ENCODE data around the gene C1orf116. TPM values are rescaled to one million over a fixed set of nuclear protein-coding genes. Genes with fewer than 3 reads are reported as not detected.

The C1orf116 gene
- total RNA-seq, 1 donor from 2014 or later: 0.67 TPM

- H3K4me1 Mint-ChIP-seq: peaks cover 24% of the 10 kb centered on the region
- no peaks in the 10 kb centered on the region for H3K9me3 Mint-ChIP-seq
- no peak for DNase-seq (ENCODE audit: low spot score in 2 of 2, unreplicated experiment in 2 of 2)
- no peaks in the 10 kb centered on the region for H3K36me3 Mint-ChIP-seq
- no peak for TF ChIP-seq CTCF (IDR thresholded peaks at IDR 0.05; ENCODE audit: unreplicated experiment)
- peaks cover 10% of the 10 kb centered on the region for H3K27me3 Mint-ChIP-seq (ENCODE audit: low read depth)
- H3K27ac Mint-ChIP-seq: no peak overlapping the region
- no peak overlapping the region for H3K4me3 Mint-ChIP-seq
These were observed 11.3 kb downstream of the C1orf116 start for GRCh38 chr1:207021139-207021861.

GRCh38 chr1:207020709-207021107 is 11.8 kb downstream of the C1orf116 start:
- Mint-ChIP-seq H3K36me3 (no peaks in the 10 kb centered on the region), H3K27me3 (ENCODE audit: low read depth) (peaks cover 15% of the 10 kb centered on the region), H3K27ac (no peak overlapping the region)

GRCh38 chr1:207020065-207020708 is 12.4 kb downstream of the C1orf116 start:
- DNase-seq (ENCODE audit: low spot score in 2 of 2, unreplicated experiment in 2 of 2): no peak
- Mint-ChIP-seq H3K27me3 (ENCODE audit: low read depth) (peaks cover 18% of the 10 kb centered on the region), H3K36me3 (no peaks in the 10 kb centered on the region), H3K9me3 (no peaks in the 10 kb centered on the region), H3K4me1 (peaks cover 13% of the 10 kb centered on the region), H3K27ac (no peak overlapping the region), H3K4me3 (no peak overlapping the region)
- no peak for TF ChIP-seq CTCF (IDR thresholded peaks at IDR 0.05; ENCODE audit: unreplicated experiment)

More at GRCh38 chr1:207020709-207021107, 11.8 kb downstream of the C1orf116 start:
- H3K4me1 Mint-ChIP-seq: peaks cover 18% of the 10 kb centered on the region
- no peak for DNase-seq (ENCODE audit: low spot score in 2 of 2, unreplicated experiment in 2 of 2)
- no peaks in the 10 kb centered on the region for H3K9me3 Mint-ChIP-seq
- TF ChIP-seq CTCF (IDR thresholded peaks at IDR 0.05; ENCODE audit: unreplicated experiment): no peak
- H3K4me3 Mint-ChIP-seq: no peak overlapping the region

- H3K27me3 Mint-ChIP-seq (ENCODE audit: low read depth): peaks cover 23% of the 10 kb centered on the region
- no peak for DNase-seq (ENCODE audit: low spot score in 2 of 2, unreplicated experiment in 2 of 2)
- H3K4me3 Mint-ChIP-seq: no peak overlapping the region
- no peaks in the 10 kb centered on the region for H3K36me3 Mint-ChIP-seq
- no peak overlapping the region for H3K27ac Mint-ChIP-seq
- H3K4me1 Mint-ChIP-seq: peaks cover 7% of the 10 kb centered on the region
- TF ChIP-seq CTCF (IDR thresholded peaks at IDR 0.05; ENCODE audit: unreplicated experiment): no peak
- H3K9me3 Mint-ChIP-seq: no peaks in the 10 kb centered on the region
These were observed 12.9 kb downstream of the C1orf116 start for GRCh38 chr1:207019661-207020060.

- H3K27ac Mint-ChIP-seq: no peak overlapping the region
These were observed 13.4 kb downstream of the C1orf116 start for GRCh38 chr1:207019161-207019560.

More at GRCh38 chr1:207019161-207019560, 13.4 kb downstream of the C1orf116 start:
- no peak for TF ChIP-seq CTCF (IDR thresholded peaks at IDR 0.05; ENCODE audit: unreplicated experiment)
- peaks cover 28% of the 10 kb centered on the region for H3K27me3 Mint-ChIP-seq (ENCODE audit: low read depth)
- no peaks in the 10 kb centered on the region for H3K9me3 Mint-ChIP-seq
- DNase-seq (ENCODE audit: low spot score in 2 of 2, unreplicated experiment in 2 of 2): no peak
- peaks cover 2% of the 10 kb centered on the region for H3K4me1 Mint-ChIP-seq
- no peak overlapping the region for H3K4me3 Mint-ChIP-seq
- H3K36me3 Mint-ChIP-seq: no peaks in the 10 kb centered on the region

All from mesothelial cell of epicardium (in vitro differentiated cells).